Measurements from ENCODE around the gene KLRB1.
"Not testable (repeated sequence)": the region's sequence is repeated elsewhere in the genome, so short reads cannot be mapped to it uniquely, and the experiment has no call there.

DNA sequence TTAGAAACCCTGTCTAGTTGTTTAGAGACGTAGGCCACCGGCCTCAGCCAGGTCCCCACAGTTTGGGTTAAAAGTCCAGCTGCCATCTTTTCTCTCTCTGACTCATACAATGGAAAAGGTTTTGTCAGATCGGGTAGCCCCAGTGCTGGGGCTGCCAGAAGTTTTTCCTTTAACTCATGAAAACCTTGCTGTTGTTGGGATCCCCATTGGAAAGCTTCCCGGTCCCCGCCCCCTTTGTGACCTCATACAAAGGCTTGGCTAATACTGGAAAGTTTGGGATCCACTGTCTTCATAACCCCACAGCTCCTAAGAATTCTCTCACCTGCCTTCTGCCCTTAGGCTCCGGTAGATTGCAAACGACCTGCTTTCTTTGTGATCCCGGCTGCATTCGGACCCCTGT lies 40.6 kb downstream of the KLRB1 start:
- TF ChIP-seq EZH2 (optimal IDR thresholded peaks at IDR 0.05; ENCODE audit: low read depth, low read length); EZH2phosphoT487 (IDR thresholded peaks at IDR 0.05; ENCODE audit: low read length): not testable (repeated sequence)
- TF ChIP-seq, protein P1, sequence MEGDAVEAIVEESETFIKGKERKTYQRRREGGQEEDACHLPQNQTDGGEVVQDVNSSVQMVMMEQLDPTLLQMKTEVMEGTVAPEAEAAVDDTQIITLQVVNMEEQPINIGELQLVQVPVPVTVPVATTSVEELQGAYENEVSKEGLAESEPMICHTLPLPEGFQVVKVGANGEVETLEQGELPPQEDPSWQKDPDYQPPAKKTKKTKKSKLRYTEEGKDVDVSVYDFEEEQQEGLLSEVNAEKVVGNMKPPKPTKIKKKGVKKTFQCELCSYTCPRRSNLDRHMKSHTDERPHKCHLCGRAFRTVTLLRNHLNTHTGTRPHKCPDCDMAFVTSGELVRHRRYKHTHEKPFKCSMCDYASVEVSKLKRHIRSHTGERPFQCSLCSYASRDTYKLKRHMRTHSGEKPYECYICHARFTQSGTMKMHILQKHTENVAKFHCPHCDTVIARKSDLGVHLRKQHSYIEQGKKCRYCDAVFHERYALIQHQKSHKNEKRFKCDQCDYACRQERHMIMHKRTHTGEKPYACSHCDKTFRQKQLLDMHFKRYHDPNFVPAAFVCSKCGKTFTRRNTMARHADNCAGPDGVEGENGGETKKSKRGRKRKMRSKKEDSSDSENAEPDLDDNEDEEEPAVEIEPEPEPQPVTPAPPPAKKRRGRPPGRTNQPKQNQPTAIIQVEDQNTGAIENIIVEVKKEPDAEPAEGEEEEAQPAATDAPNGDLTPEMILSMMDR (IDR thresholded peaks at IDR 0.05; ENCODE audit: low read length), result not testable (repeated sequence)

All from MM.1S (cell line).